Gastrocnemius medialis (tissue), 4 donors: ENCODE results near the gene LAMP1. TPM values are rescaled to one million over a fixed set of nuclear protein-coding genes. Genes with fewer than 3 reads are reported as not detected.
"Not testable (repeated sequence)": the region's sequence is repeated elsewhere in the genome, so short reads cannot be mapped to it uniquely, and the experiment has no call there.

ENCODE experiments used
- ATAC-seq, 2 donors: fragments of 150-250 bp; one replicate each; pipeline ENCODE4 v1.9.1; 2016
- DNase-seq, 2 donors: peaks; one replicate each; pipeline ENCODE4 v3.0.0-alpha.2; 2019
- H3K27ac ChIP-seq, 4 donors: fragments of 200-600 bp; sonication (generic); 1 replicate in 1 of 4; 2 replicates in 3 of 4; pipeline ENCODE4 v1.5.1; 2016 to 2018; ENCODE audit warnings: mild to moderate bottlenecking in 2 of 4, moderate library complexity in 1 of 4
- H3K27me3 ChIP-seq, 3 donors: fragments of 200-600 bp; sonication (generic) in 2 of 3; 1 replicate in 1 of 3; 2 replicates in 2 of 3; pipeline versions ENCODE4 v1.5.1 to v1.6.0; 2016 to 2019; ENCODE audit warnings: mild to moderate bottlenecking in 1 of 3, moderate library complexity in 1 of 3
- H3K36me3 ChIP-seq, 2 donors: fragments of 200-600 bp; sonication (generic) in 1 of 2; one replicate each; pipeline ENCODE4 v1.5.1; 2017 to 2018
- H3K4me1 ChIP-seq, 2 donors: fragments of 200-600 bp; sonication (generic) in 1 of 2; one replicate each; pipeline ENCODE4 v1.5.1; 2016 to 2017; ENCODE audit warnings: mild to moderate bottlenecking in 2 of 2
- H3K4me3 ChIP-seq, 4 donors: fragments of 200-600 bp; sonication (generic) in 3 of 4; 1 replicate in 1 of 4; 2 replicates in 3 of 4; pipeline ENCODE4 v1.5.1; 2016 to 2019; ENCODE audit warnings: mild to moderate bottlenecking in 2 of 4
- H3K9me3 ChIP-seq, 3 donors: fragments of 200-600 bp; sonication (generic) in 2 of 3; 1 replicate in 1 of 3; 2 replicates in 2 of 3; pipeline ENCODE4 v1.5.1; 2016 to 2019
- POLR2A ChIP-seq, 2 donors: fragments of 450-650 bp; IDR thresholded peaks; one replicate each; pipeline ENCODE4 v1.6.1; 2017; ENCODE audit warnings: antibody characterized with exemption in 2 of 2, mild to moderate bottlenecking in 2 of 2, moderate library complexity in 2 of 2
- in situ Hi-C, 4 donors: fragments of 200-750 bp; cut with MboI; loops; one replicate each; pipeline versions ENCODE4 v1.15.0 to v1.8.0; 2017; ENCODE audit warnings: low sequenced_read_pairs in 4 of 4
- intact Hi-C: fragments of 100-400 bp; cut with DNase I; formaldehyde crosslinking; loops from one replicate; pipeline ENCODE4 v1.15.1; 2023; ENCODE audit warnings: low total_unique reads
- total RNA-seq, 4 donors: library from RNA; depleted of rRNA; stranded (reverse); fragments of >200 nt; gene quantifications; one replicate each; pipeline versions ENCODE4 v1.1.0 to v1.2.3, GENCODE V29; 2016
- TF ChIP-seq, protein P1 (sequence below), 5 experiments: fragments of 450-650 bp in 3 of 5; fragments of 200-600 bp in 2 of 5; sonication (generic) in 2 of 5; IDR thresholded peaks in 4 of 5; conservative IDR thresholded peaks in 1 of 5; 1 replicate in 4 of 5; 2 replicates in 1 of 5; pipeline ENCODE4 v1.5.1; 2016 to 2019; ENCODE audit warnings: antibody characterized with exemption in 5 of 5, mild to moderate bottlenecking in 3 of 5, moderate library complexity in 3 of 5

The LAMP1 gene
- total RNA-seq, 4 donors from 2014 or later: 36.4 to 80.9 (median 66.9) TPM

DNA sequence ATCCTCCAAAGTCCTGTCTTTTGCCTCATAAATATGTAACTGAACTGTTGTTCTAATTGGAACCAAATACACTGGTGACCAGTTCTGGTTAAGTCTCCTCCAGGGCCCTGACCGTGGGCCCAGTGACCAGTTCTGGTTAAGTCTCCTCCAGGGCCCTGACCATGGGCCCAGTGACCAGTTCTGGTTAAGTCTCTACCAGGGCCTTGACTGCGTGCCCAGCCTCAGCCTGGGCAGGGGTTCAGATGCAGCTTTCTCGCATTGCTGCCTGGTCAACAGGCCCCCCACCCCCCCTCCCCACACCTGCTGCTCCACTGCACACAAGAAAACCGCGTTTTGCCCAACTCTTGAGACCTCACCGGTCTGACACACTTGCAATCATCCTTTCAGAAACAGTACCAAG, 70.7 kb downstream of the LAMP1 start:
- ATAC-seq (no peak), DNase-seq (no peak)
- TF ChIP-seq, protein P1, sequence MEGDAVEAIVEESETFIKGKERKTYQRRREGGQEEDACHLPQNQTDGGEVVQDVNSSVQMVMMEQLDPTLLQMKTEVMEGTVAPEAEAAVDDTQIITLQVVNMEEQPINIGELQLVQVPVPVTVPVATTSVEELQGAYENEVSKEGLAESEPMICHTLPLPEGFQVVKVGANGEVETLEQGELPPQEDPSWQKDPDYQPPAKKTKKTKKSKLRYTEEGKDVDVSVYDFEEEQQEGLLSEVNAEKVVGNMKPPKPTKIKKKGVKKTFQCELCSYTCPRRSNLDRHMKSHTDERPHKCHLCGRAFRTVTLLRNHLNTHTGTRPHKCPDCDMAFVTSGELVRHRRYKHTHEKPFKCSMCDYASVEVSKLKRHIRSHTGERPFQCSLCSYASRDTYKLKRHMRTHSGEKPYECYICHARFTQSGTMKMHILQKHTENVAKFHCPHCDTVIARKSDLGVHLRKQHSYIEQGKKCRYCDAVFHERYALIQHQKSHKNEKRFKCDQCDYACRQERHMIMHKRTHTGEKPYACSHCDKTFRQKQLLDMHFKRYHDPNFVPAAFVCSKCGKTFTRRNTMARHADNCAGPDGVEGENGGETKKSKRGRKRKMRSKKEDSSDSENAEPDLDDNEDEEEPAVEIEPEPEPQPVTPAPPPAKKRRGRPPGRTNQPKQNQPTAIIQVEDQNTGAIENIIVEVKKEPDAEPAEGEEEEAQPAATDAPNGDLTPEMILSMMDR (IDR thresholded peaks at IDR 0.05 in 4 of 5, conservative IDR thresholded peaks at IDR 0.05 in 1 of 5): no peak
- no peak for TF ChIP-seq POLR2A (IDR thresholded peaks at IDR 0.05)
- intact Hi-C loops (loop anchor here (5.0 kb wide), 1 partner anchor 85 kb away; no protein-coding TSS in a partner anchor), in situ Hi-C loops (no loop called here)
- no peak overlapping the region for H3K4me3 ChIP-seq
- H3K4me1 ChIP-seq: peaks cover 0 to 14% of the 10 kb centered on the region in 2 donors
- H3K9me3 ChIP-seq: no peaks in the 10 kb centered on the region
- no peak overlapping the region for H3K27ac ChIP-seq
- no peaks in the 10 kb centered on the region for H3K27me3 ChIP-seq
- H3K36me3 ChIP-seq: no peaks in the 10 kb centered on the region

DNA sequence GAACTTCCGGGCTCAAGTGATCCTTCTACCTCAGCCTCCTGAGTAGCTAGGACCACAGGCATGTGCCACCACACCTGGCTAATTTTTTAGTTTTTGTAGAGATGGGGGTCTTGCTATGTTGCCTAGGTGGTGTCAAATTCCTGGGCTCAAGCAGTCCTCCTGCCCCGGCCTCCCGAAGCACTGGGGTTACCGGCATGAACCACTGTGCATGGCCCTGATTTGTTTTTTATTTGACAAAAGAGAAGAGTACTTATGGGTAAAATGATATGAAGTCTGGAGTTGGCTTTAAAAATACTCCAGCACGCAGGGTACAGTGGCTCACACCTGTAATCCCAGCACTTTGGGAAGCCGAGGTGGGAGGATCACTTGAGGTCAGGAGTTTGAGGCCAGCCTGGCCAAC, 71.3 kb downstream of the LAMP1 start:
- H3K4me1 ChIP-seq, DNase-seq, H3K9me3 ChIP-seq, in situ Hi-C loops, ATAC-seq, H3K36me3 ChIP-seq, H3K4me3 ChIP-seq, H3K27ac ChIP-seq, H3K27me3 ChIP-seq: not testable (repeated sequence)
- intact Hi-C loops: loop anchor here (5.0 kb wide), 1 partner anchor 86 kb away; no protein-coding TSS in a partner anchor

DNA sequence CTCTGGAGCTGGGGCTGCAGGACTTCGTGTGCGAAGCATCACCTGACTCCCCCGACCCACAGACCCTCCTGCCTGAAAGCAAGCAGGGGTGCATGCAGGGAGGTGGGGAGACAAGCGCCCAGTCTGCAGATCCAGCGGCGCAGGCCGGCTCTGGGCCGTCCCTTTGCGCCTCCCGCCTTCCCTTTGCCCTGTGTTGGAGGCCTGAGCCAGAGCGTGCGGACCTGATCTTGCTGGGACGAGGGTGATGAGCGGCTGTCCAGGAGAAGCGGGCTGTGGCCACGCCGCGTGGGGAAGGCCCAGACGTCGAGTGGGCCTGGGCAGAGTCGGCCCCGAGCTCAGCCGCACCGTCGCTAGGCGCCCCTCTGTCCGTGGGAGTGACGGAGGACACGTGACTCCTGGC, 72.2 kb downstream of the LAMP1 start:
- Histone ChIP-seq H3K9me3 (no peaks in the 10 kb centered on the region), H3K27me3 (no peaks in the 10 kb centered on the region), H3K4me3 (no peak overlapping the region), H3K36me3 (no peaks in the 10 kb centered on the region), H3K27ac (no peak overlapping the region), H3K4me1 (peaks cover 0 to 6% of the 10 kb centered on the region in 2 donors)
- intact Hi-C loops (loop anchor here (5.0 kb wide), 1 partner anchor 87 kb away; no protein-coding TSS in a partner anchor), in situ Hi-C loops (no loop called here)
- DNase-seq: no peak
- no peak for ATAC-seq
- TF ChIP-seq POLR2A (IDR thresholded peaks at IDR 0.05): no peak
- TF ChIP-seq, protein P1 (IDR thresholded peaks at IDR 0.05 in 4 of 5, conservative IDR thresholded peaks at IDR 0.05 in 1 of 5): no peak

DNA sequence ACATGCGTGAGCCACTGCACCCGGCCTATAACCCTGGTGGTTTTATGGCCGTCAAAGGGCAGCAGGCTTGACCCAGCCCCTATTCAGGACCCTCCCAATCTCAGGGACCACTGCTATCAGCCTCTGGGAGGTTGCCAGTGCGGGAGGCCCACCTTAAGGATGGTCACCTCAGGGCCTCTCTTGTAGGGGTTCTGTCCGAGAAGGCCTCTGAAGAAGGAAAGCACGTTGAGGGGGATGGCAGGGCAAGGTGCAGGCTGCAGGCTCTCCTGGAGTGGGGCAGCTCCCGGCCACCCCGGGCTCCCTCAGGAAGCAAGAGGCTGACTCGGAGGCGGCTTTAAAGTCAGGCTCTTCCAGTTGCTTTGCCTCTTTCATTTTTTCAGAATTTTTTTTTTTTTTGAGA, 72.8 kb downstream of the LAMP1 start:
- H3K36me3 ChIP-seq: no peaks in the 10 kb centered on the region
- TF ChIP-seq, protein P1 (IDR thresholded peaks at IDR 0.05 in 4 of 5, conservative IDR thresholded peaks at IDR 0.05 in 1 of 5): no peak
- no peak for TF ChIP-seq POLR2A (IDR thresholded peaks at IDR 0.05)
- ATAC-seq (no peak), DNase-seq (no peak)
- intact Hi-C loops: loop anchor here (5.0 kb wide), 1 partner anchor 88 kb away; no protein-coding TSS in a partner anchor
- no peaks in the 10 kb centered on the region for H3K4me1 ChIP-seq
- no peaks in the 10 kb centered on the region for H3K27me3 ChIP-seq
- H3K9me3 ChIP-seq: no peaks in the 10 kb centered on the region
- H3K27ac ChIP-seq: no peak overlapping the region
- no peak overlapping the region for H3K4me3 ChIP-seq
- in situ Hi-C loops: no loop called here

DNA sequence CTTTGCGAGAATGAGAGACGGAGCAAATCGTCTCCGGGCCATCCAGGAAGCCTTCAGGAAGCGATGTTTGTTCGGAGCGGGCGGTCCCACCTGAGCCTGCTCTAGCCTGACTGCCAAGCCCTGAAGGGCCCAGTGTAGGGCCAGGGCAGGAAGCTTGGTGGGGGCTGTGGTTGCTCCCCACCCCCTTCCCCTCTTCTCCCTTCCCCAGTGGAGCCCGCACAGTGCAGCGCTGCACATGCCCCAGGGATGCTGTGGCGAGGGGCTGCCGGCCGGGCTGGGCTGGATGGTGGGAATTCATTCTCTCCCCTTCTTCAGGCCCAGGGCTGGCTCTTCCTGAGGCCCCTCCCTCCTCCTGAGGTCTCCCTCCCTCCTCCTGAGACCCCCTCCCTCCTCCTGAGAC, 74.0 kb downstream of the LAMP1 start:
- Histone ChIP-seq H3K9me3 (no peaks in the 10 kb centered on the region), H3K27ac (no peak overlapping the region), H3K4me1 (no peaks in the 10 kb centered on the region), H3K36me3 (no peaks in the 10 kb centered on the region), H3K4me3 (no peak overlapping the region), H3K27me3 (no peaks in the 10 kb centered on the region)
- TF ChIP-seq, protein P1 (IDR thresholded peaks at IDR 0.05 in 4 of 5, conservative IDR thresholded peaks at IDR 0.05 in 1 of 5): no peak
- TF ChIP-seq POLR2A (IDR thresholded peaks at IDR 0.05): no peak
- ATAC-seq: no peak
- no peak for DNase-seq
- in situ Hi-C loops: no loop called here
- intact Hi-C loops: no loop called here

DNA sequence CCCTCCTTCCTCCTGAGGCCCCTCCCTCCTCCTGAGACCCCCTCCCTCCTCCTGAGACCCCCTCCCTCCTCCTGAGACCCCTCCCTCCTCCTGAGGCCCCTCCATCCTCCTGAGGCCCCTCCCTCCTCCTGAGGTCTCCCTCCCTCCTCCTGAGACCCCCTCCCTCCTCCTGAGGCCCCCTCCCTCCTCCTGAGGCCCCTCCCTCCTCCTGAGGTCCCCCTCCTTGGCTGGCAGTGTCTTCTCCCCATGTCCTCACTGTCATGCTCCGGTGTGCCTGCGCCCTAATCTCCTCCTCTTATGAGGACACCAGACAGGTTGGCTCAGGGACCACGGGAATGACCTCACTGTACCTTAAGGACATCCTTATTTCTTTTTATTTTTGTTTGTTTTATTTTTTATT, 74.7 kb downstream of the LAMP1 start:
- H3K4me1 ChIP-seq, H3K9me3 ChIP-seq, in situ Hi-C loops, H3K36me3 ChIP-seq, ATAC-seq, intact Hi-C loops, DNase-seq, H3K27ac ChIP-seq, H3K27me3 ChIP-seq, H3K4me3 ChIP-seq: not testable (repeated sequence)
